ENCODE measurements around the gene MEDAG.

The MEDAG gene

DNA sequence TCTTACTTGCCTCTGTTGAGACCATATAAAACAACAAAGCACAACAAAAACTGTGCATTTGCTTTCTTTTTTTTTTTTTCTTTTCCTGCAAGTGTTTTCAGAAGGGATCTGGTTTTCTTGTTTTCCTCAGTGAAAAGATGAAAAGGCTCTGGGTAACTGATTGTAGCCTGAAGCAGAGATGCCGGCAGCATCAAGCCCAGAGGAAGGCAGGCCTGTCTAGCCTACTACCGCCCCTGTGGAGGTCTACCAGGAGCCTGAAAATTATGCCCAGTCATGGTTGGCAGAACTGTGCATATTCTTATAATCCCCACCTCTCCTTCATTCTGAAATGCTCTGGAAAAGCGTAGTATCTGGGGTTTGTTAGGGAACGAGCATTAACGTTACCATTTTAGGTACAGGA is 32.6 kb upstream of the MEDAG start:
- DNase-seq = no peak

DNA sequence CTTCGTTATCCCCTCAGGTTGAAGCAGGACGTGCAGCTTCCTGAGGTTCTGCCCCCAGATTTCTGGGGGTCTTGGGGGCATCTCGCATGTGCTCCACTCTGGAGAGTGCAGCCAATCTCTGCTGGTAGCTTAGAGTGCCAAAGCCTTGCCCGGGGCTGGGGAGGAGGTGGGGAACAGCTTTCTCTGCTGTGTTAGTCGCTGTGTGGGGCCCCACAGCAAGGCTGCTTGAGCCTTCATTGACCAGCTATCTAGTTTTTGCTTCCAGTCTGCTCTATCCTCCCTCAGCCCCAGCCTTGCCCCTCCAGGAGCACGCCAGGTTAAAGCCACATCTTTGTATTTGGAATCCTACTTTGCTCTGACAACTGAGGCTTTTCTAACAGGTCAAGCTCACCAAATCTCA is 32.0 kb upstream of the MEDAG start:
- DNase-seq = no peak

DNA sequence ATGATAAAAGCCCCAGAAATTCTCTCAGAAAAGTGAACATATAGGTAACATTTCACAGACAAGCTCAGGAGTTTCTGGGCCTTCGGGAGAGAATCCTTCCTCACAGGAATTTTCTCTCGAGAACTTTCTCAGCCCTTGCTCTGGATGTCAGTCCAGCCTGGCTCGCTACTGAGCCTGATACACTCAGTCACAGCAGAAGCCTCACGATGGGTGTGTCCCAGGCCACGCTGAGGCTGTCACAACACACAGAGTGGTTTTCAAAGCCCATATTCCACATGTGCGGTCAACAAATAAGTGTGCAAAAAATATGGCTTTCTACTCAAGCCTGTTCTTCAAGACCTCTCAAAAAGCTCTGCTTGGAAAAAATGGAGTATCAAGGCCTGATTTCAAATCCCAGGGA is 31.5 kb upstream of the MEDAG start:
- no peak for DNase-seq

DNA sequence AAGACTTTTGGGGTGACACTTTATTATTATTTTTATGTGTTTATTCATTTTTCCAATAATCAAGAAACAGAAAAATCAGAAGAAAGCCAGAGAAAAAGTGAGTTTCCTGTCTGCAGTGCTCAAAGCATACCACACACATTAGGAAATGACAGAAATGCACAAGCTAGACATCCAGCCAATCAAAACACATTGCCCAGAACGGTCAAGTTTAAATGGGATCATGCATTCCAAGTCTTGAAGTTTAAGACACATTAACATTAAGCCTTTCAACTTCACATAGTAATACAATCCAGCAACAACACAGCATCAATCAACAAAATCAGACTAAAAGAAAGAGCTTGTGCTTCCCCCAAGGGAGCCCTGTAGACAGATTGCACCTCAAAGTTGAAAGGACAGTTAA is 28.7 kb upstream of the MEDAG start:
- DNase-seq = no peak

DNA sequence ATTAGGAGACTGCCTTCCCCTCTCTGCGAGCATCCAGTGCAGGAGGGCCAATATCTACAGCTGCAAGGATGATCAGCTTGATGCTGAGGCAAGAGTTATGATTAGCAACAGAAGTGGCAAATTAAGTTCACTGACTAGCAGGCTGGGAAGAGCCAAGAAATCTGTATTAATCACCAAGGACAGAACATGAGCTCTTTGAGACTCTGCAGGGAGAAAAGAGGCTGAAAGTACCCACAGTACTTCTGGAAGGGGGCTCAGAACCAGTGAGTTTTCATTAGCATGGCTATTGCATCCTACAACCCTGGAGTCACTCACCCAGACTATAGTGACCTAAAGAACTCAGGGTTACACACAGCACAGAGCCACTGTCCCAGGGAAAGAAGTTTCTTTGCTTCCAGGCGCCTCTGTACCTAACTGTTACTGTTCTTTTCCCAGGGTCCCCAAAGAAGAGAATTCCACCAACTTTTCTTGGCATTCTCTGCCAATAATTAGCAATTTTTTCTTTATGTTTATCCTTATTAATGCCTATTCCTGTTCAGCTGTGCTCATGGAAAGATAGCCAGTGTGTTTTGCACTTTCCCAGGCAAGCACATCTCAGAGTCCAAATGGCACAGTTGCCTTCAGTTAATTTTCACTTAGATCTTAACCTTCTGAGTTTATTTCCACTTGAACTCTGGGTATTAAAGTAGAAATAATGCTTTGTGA is 25.8 kb upstream of the MEDAG start:
- DNase-seq = no peak

DNA sequence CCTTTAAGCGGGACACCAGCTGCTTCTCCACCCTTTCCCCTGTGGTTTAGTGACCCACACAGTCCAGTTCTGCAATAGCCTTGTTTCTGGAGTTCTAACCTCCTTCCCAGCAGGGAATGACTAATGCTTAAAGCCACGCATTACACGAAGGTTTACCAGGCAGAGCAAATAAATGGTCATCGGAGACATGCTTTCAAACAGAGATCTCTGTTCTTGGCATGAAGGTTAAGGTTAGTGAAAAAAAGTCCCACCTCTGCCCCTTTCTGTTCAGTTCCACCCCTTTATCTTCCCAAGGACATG is 25.3 kb upstream of the MEDAG start:
- no peak for DNase-seq

DNA sequence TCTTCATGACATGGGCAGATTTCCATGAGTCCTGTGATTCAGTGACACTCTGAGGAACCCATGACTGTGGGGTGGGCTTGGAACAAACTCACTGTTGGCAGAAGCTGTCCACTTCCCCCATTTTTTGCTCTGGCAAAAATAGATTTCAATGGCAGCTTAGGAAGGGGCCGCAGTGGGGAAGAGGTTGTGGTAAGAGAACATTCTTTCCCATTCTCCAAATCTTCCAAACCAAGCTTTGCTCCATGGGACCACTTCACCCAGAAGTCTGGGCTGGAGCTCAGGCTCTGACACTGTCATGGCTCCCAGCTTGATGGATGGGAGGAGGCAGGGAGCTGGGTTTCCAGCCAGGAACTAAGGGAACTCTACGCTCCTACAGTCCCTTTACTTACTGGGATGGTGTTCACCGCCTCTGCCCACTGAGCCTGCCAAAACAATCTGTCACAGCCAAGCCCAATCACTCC is 24.9 kb upstream of the MEDAG start:
- no peak for DNase-seq

DNA sequence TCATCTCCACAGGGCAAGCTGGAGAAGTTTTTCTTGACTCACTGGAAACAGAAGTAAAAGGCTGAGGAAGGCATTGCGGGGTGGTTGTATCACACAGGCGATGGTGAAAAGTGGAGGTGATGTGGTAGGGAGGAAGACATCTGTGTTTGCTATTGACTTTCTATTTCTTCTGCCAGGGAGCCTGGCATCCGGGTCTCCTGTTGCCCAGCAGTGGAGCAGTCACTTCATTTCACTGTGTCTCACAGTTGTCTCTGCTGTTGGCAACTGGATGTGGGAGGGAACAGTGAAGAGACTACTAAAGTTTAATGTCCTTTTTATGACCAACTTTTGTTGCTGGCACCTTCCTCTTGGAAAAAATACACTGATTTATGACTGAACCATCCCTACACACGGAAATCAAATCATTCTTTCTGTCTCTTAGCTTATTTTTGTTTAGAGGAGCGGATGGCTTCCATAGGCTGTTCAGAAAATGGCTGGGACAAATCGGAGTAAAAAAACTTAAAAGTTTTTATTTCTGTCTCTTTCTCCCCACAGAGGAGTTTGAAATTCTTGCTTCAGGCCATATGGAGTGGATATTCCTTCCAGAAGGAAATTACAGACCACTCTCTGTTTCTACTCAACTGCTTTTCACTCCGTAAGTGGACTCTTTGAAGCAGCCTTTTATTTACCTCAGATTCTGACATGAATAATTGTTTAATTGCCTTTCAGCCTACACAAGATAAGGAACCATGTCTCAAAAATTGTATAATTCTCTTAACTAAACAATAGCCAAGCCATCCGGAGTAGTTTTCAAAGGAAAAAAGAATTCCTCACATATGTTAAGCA is 23.8 kb upstream of the MEDAG start:
- no peak for DNase-seq

DNA sequence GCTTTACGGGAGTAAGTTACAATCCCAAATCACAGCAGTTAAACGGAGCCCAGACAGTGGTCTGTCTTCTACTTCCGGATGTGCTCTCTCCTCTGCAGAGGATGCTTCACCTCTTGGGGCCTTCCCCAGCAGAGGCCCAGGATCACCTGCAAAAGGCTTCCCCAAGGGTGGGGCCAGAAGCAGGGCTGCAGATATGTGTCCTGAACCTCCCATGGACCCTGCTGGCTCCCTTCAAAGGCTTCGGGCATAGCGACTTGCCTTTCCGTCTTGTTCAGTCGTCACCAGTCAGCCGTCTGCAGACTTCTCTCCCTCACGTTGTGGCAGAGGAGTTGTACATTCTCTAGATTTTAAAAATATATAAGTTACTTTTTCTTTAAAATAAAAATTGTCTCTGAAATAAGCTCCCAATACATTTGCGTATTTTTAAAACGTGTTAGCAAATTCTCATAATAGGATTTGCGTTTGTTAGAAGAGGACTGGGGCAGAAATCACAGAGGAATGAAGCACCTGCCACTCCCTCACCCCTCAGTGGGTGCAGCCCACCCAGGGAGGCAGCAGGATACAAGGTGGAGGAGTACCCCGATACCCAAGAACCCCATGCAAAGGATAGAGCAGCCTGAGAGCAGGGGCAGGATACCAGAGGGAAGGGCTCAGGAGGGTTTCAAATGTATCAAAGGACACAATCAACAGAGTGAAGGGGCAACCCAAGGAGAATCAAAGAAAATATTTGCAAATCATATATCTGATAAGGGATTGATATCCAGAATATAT is 22.9 kb upstream of the MEDAG start:
- no peak for DNase-seq

DNA sequence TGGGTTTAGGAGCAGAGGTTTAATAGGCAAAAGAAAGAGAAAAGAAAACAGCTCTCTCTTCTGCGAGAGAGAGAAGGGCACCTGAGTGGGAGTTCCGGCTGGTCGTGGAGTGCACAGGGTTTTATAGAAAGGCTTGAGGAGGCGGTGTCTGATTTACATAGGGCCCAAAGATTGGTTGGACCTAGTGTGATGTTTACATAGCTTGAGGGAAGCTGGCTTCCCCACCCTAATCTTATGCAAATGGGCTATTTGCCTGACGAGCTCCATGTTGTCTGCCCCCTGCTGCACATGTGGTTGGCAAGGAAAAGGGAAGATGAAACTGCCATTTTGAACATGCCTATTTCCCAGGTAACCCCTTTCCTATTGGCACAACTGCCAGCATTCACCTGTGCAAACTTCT is 21.5 kb upstream of the MEDAG start:
- DNase-seq = no peak

DNA sequence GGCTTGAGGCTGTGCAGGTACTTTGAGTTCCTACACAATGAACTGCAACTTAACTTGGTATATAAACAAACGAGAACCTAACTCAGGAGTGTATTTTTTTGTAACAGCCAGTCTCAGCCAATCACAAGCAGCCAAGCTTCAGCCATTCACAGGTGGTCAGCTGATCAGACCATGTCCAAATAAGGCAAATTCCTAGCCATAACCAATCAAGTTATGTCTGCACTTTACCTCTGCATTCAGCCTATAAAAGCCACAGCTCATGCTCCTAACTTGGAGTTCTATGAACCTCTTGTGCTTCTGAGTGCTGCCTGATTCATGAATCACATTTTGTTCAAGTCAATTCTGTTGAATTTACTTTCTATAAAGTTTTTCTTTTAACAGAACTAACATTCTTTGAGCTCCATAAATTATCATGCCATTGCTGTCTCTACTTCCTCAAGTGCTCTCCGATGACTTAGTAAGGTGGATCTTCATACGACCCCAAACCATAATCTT is 16.8 kb upstream of the MEDAG start:
- DNase-seq = no peak

DNA sequence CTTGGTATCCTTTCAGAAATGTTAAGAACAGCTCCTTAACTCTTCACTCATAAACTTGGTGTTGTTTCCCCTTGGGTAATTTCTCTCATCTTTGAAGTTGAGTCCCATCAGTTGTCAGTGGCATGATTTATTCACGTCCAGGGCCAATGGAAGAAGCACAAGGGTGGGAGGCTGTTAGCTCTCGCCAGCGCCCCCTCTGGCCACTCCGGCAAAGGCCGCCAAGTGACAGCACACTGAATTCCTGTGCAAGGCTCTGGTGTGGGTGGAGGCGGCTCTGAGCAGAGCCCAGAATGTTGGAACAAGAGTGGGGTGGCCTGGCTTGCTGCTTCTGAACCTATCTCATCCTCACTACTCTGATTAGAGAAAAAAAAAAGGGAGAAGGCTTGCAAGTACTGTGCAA is 13.1 kb upstream of the MEDAG start:
- no peak for DNase-seq

DNA sequence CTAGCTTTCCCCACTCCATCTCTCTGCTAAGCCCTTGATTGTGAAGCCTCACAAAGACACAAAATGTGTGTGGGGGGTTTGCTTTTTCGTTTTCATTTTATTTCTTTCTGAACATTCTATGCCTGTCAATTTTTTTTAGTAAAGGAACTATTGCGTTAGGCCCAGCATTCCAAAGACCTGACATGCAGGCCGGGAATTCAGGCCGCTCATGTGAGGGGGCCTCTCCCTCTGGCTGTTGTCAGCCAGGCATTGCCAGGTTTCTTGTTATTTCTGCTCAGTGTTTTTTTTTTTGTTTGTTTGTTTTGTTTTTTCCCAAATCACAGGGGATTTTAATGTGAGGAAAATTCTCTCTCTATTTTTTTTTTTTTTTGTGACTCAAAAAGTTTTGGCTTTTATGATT is 10.3 kb upstream of the MEDAG start:
- no peak for DNase-seq

DNA sequence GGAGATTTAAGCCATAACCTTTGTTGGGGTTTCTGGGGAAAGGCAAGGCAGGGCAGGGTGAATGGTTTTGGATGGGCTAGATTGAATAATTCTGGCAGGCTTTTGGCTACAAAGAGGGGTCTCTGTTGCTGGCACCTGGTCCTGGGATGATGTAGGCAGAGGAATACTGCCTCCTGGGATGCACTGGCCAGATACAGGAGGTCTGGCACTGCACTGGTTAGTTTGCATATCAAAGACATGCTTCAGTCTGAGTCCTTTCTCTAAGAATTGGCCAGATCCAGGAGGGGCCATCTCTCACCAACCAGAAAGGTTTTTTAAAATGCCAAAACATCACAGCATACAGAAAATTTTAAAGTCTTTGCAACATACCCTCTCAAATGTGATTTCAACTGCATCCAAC is 8.0 kb upstream of the MEDAG start:
- no peak for DNase-seq

DNA sequence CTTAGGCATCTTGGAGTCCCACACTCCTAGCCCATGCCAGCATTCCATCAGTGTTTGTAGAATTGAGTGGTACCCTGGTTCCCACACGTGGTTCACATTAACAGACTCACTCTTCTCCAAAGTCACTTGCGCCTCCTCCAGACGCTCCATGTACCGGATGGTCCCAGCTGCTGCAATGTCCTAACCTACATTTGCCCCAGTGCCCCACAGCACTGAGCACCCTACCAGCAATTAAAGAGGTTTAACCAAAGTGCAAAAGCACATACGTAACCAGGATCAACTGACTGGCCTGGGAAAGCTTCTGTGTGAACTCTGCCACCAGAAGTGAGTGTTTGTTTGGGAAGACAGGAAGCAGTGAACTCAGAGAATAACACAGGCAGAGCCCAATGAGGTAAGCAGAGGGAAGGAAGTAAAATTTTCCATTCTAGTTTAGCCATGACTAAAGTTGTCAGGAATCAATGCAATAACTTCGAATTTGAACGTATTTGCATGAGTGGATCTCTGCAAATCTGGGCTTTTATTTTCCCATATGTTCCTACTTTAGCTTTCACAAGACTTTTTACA is 7.3 kb upstream of the MEDAG start:
- no peak for DNase-seq

DNA sequence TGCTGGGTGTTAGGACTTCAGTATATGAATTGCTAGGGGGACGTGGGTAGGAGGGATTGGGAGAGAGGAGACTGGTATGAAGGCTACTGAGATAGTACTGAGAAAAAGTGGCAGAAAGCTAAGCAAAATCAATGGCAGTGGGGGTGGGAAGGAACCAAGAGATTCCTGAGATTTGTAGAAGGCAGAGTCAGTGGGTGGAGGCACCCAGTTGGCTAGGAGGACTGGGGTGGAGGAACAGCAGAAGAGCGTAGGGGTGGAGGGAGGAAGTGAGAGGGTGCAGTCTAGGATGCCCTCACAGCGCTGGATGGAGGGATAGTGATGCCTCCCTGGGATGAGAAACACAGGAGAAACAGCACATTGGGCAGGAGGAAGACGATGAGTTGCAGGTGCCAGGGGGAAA is 5.6 kb upstream of the MEDAG start:
- no peak for DNase-seq

DNA sequence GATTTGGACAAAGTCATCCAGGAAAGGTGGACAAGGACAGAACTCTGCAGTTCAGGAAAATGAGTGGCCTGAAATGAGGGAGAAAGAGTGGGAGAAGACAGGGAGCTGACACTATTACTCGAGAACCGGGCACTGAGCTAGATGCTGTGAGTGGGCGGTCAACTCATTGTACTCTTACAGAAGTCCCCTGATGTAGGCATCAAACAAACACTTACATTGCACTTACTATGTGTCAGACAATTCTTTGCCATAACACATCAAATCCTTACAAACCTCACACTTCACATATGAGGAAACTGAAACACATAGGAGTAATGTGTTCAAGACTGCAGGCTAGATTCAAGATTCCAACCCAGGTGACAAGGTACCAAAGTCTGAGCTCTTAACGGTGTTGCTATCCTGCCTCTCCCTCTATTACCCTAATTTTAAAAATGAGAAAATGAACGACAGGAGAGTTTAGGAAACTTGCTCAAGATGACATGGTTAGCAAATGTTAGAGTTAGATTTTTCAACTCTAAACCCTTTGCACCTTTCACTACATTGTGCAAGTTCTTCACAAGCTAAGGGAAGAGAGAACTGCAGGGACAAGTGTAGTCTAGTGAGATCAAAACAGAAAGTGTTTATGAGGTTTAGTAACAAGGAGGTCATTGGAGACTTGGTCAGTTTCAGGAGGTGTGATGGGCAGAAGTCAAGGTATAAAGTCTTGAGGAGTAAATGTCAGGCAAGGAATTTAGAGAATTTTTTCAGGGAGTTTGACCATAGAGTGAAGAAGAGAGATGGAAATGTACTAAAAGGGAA is 4.9 kb upstream of the MEDAG start:
- DNase-seq = no peak

DNA sequence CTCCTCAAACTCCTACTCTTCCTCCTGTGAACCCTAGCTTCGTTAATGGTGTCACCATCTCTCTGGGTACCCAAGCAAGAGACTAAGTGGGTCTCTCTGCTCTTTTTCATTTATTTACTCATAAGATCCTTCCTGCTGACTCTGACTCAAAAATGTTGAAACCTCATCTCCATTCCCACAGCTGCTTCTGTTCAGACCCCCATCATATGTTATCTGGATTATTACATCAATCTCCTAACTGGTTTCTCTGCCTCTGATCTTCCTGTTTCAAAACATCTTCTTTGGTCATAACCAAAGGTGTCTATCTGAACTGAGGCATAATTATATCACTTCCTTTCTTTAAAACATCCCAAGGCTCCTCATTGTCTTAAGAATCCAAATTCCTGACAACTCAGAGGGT is 2.0 kb upstream of the MEDAG start:
- DNase-seq = no peak

DNA sequence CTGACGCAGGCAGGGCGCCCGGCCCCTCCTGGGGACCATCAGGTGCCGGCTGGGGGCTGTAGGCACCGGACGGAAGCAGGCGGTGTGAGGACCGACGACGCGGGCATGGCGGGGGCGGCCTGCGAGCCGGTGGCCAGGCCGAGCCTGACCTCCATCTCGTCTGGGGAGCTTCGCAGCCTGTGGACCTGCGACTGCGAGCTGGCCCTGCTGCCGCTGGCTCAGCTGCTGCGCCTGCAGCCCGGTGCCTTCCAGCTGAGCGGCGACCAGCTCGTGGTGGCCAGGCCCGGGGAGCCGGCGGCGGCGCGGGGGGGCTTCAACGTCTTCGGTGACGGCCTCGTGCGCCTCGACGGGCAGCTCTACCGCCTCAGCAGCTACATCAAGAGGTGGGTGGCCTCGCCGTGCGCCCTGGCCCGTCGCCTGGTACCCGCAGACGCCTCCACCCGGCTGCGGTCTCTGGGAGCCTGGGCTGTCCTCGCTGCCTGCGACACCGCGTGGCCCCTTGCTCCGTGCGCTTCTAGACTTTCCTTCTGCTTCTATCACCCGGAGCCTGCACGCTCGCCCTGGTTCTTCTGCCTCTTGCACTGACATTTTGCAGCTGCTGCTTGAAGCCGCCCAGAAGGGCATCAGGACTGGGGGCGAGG is 460 bp downstream of the MEDAG start:
- peak; percentile 55 to 61 for DNase-seq

DNA sequence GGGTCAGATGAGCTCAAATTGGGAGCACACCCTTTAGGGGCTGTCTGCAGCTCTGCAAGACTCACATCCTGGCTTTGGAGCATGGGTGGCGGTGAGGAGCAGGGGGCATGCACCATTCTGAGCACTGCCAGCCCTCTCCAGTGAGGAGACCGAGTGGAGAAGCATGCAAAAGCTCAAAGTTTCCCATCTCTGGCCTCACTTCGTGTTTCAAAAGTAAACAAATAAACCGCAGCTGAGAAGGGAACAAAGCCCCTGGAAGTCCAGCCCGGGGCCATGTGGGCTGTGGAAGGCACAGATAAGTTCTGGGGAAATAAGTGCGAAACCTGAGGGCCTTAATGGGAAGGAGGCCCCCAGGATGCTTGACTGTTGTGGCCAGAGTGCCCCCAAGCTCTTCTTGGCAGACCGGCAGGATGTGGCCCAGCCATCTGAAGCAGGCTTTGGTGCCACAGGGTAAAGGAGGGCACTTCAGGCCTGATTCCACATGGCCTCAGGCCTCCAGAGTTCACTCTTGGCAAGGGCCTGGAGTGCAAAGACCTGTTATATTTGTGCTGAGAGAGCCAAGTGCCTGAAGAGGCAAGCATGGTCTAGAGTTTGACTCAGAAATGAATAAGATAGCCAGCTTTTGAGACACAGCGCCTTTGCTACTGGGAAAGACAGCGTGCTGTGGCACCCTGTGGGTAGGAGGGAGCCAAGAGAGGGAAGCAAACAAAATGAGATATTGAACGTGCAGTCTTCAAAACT is 1.2 kb downstream of the MEDAG start:
- peak in 1 of 2 experiments; percentile 48 for DNase-seq

DNA sequence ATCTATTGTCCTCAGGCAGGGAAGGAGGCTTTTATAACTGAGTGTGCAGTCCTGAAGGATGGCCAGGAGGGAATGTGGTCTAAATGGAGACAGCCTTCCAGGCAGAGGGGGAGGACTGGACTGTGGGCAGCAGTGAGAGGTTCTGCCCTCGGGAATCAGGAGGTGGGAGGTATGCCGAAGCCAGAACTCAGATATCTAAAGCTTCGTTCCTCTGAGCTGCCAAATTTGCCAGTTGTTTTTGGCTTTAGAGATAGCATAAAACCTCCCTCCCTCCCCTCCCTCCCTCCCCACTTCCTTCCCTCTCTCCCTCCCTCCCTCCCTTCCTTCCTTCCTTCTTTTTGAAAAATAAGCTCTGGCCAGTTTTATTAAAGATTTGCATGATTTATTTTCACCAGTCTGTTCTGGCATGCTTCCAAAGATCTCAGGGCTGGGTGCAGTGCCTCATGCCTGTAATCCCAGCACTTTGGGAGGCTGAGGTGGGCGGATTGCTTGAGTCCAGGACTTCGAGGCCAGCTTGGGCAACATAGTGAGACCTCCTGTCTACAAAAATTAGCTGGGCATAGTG is 2.4 kb downstream of the MEDAG start:
- DNase-seq = peak; percentile 16 to 57

All from NCI-H524 (cell line).